Fibroblast of skin of abdomen (primary cell): ENCODE data around the gene ARL11. TPM values are rescaled to one million over a fixed set of nuclear protein-coding genes. Genes with fewer than 3 reads are reported as not detected.
"Not testable (repeated sequence)": the region's sequence is repeated elsewhere in the genome, so short reads cannot be mapped to it uniquely, and the experiment has no call there.

Experiments used
- DNase-seq: peaks from one replicate; pipeline ENCODE4 v3.0.0-alpha.2; 2013
- polyA plus RNA-seq, 2 experiments: library from polyadenylated mRNA; unstranded; fragments of 120-200 nt; gene quantifications; one replicate each; pipeline ENCODE4 v1.2.1, GENCODE V29; 2013; ENCODE audit not compliant: insufficient read length in 2 of 2

ARL11 gene
- not detected for polyA plus RNA-seq (2013, experiment 1 of 2; ENCODE audit: insufficient read length)
- polyA plus RNA-seq (2013, experiment 2 of 2; ENCODE audit: insufficient read length), result not detected

GRCh38 chr13:49627831-49628652, at the start of gene ARL11:
ARL11 (plus strand) TSS chr13:49628507; CDS start chr13:49630448, 1,941 bp downstream.
- DNase-seq, result no peak

- no peak for DNase-seq
Observed at GRCh38 chr13:49579501-49579900, 48.8 kb upstream of the ARL11 start.

GRCh38 chr13:49580980-49581680, 47.2 kb upstream of the ARL11 start:
- no peak for DNase-seq

- no peak for DNase-seq
Observed at GRCh38 chr13:49584771-49585182, 43.5 kb upstream of the ARL11 start.

- DNase-seq, result peak; percentile 69
Observed at GRCh38 chr13:49585220-49586157, 42.8 kb upstream of the ARL11 start, which contains the start of gene RCBTB1. RCBTB1 (minus strand) TSS chr13:49585558; CDS start chr13:49567279, 18,279 bp downstream.

GRCh38 chr13:49586717-49587116, 41.6 kb upstream of the ARL11 start:
- no peak for DNase-seq

- no peak for DNase-seq
Observed at GRCh38 chr13:49587311-49587847, 40.9 kb upstream of the ARL11 start.

- DNase-seq, result not testable (repeated sequence)
Observed at GRCh38 chr13:49590714-49591113, 37.6 kb upstream of the ARL11 start.

GRCh38 chr13:49593876-49594275, 34.4 kb upstream of the ARL11 start:
- not testable (repeated sequence) for DNase-seq

- DNase-seq, result no peak
Observed at GRCh38 chr13:49594576-49594975, 33.7 kb upstream of the ARL11 start.

GRCh38 chr13:49596221-49596620, 32.1 kb upstream of the ARL11 start:
- DNase-seq, result no peak

GRCh38 chr13:49597043-49597641, 31.2 kb upstream of the ARL11 start:
- DNase-seq, result no peak

- DNase-seq, result no peak
Observed at GRCh38 chr13:49602005-49602404, 26.3 kb upstream of the ARL11 start.

- DNase-seq, result not testable (repeated sequence)
Observed at GRCh38 chr13:49602615-49603014, 25.7 kb upstream of the ARL11 start.

- no peak for DNase-seq
Observed at GRCh38 chr13:49604570-49604969, 23.7 kb upstream of the ARL11 start.

GRCh38 chr13:49606747-49607648, 21.3 kb upstream of the ARL11 start:
- DNase-seq, result peak; percentile 86

- no peak for DNase-seq
Observed at GRCh38 chr13:49607761-49608160, 20.5 kb upstream of the ARL11 start.

- no peak for DNase-seq
Observed at GRCh38 chr13:49608651-49609331, 19.5 kb upstream of the ARL11 start.

GRCh38 chr13:49610176-49610575, 18.1 kb upstream of the ARL11 start:
- no peak for DNase-seq

GRCh38 chr13:49612042-49612441, 16.3 kb upstream of the ARL11 start:
- not testable (repeated sequence) for DNase-seq
